Brain pericyte (primary cell): ENCODE data around the gene SCYGR2.
"Not testable (repeated sequence)": the region's sequence is repeated elsewhere in the genome, so short reads cannot be mapped to it uniquely, and the experiment has no call there.

Experiments
- DNase-seq: peaks from one replicate; pipeline ENCODE4 v3.0.0-alpha.2; 2012; ENCODE audit warnings: low read depth, low spot score

Gene SCYGR2, protein sequence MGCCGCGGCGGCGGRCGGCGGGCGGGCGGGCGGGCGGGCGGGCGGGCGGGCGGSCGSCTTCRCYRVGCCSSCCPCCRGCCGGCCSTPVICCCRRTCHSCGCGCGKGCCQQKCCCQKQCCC

DNA sequence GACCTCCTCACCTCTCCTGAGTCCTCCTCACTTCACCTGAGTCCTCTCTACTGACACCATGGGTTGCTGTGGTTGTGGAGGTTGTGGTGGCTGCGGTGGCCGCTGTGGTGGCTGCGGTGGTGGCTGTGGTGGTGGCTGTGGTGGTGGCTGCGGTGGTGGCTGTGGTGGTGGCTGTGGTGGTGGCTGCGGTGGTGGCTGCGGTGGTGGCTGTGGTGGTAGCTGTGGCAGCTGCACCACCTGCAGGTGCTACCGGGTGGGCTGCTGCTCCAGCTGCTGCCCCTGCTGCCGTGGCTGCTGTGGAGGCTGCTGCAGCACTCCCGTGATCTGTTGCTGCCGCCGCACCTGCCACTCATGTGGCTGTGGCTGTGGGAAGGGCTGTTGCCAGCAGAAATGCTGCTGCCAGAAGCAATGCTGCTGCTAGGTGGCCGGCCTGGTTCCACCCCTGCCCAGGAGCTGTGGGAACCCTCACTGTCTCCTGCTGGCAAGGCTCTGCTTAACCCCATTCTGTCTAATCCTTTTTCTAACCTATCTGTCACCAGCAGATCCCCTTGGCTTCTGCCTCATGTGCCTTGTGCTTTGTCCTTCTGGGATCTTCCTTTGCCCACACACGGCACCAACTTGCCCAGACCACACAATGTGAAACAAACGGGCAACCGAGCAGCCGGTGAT, at the start of gene SCYGR2:
SCYGR2 (plus strand) TSS at position 59 of the 669 bp plus-strand sequence; CDS start at position 59, 0 bp downstream.
- not testable (repeated sequence) for DNase-seq

DNA sequence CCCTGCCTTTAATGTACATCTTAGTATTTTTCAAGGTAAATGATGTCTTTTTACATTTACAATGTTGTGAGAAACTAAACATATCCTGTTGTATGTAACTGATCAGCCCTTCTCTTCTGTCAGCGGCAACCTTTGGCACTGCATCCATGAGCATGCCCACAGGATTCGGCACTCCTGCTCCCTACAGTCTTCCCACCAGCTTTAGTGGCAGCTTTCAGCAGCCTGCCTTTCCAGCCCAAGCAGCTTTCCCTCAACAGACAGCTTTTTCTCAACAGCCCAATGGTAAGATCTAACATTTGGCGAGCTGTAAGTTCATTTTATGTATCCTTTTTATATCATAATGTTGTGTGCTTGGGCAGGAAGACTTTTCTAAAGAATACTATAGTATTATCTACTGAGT, 46.9 kb upstream of the SCYGR2 start:
- DNase-seq: no peak

DNA sequence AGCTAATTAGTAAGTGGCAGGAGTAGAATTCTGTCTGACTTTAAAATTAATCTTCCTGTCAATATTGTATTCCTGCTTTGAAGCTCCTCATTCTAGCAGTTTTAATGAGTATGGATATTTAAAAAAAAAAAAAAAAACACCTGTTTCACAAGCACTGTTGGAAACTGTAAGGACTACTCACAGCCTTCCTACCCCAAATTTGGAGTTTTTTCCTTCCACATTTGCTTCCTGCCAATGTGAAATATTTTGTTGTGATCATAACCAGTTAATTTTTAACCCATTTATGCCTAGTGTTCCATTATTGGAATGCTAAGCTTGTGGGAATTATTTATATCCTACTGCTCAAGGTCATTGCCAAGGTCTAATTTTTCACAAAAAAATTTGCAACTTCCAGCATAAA, 36.1 kb upstream of the SCYGR2 start:
- DNase-seq: no peak

DNA sequence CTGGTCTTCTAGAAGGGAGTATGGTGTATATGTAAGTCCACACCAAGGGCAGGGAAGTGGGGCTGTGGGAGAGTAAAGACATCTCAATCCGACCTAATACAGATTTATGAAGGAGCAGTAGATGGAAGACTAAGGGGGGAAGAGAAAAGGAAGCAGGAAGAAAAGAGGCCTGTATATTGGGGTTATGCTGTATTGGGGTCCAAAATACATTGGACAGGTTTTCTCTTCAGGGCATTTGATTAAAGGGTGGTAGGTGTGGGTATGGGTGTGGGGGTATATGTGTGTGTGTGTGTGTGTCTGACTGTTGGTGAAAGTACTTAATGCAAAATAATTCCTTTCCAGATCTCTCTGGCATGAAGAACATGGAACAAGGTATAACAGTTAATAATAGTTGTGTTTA, 33.6 kb upstream of the SCYGR2 start:
- DNase-seq: no peak

DNA sequence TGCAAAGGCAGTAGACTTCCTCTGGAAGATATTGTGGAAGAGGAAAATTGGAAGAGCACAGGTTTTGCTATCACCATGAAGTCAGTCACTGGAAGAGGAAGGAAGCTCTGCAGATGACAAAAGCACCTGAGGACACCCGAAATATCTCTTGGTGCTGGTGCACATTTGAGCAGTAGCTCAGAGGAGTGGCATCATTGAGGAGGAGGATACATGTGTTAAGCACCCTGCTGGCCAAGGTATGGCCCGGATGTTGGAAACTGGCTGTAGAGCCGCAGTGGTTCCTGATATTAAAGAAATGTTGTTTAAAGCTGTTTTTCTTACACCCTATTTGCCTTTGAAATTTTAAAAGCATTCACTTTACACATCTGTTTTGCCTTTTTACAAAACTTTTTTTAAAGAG, 32.7 kb upstream of the SCYGR2 start:
- DNase-seq: no peak

DNA sequence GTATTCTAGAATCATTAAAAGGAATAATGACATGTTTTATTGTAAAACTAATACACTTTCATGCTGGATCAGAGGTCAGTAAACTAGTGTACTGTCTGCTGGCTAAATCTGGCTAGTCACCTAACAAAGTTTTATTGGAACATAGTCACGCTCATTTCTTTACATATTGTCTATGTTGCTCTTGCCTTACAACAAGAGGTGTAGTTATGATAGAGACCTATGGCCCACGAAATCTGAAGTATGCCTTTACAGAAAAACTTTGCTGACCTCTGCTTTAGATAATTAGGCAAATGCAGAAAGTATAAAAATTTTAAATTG, 29.9 kb upstream of the SCYGR2 start:
- DNase-seq: no peak

DNA sequence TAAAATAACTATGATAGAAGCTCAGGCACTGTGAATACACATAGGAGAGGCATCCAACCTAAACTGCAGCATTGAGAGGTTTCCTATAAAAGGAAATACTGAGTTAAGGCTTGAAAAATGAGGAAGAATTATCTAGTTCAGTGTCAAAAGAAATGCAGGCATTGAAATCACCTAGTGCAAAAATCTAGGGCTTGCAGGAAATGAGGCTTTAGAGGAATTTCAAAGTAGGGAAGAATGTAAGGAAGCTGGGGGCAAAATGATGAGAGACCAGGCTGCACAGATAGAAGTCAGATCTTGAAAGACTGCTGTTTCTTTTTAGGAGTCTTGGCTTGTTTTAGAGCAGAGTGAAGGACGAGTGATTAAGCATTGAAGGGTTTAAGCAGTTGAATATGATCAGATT, 28.1 kb upstream of the SCYGR2 start:
- DNase-seq: no peak

DNA sequence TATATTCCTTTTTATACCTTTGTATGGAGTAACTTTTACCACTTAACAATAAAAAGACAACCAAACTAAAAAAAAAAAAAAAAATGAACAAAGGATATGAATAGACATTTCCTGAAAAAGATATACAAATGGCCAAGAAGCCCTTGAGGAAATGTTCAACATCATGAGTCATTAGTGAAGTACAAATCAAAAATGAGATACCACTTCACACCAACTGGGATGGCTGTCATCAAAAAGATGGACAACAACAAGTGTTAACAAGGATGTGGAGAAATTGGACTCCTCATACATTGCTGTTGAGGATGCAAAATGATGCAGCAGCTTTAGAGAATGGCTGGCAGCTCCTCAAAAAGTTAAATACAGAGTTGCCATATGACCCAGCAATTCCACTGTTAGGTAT, 22.6 kb upstream of the SCYGR2 start:
- no peak for DNase-seq

DNA sequence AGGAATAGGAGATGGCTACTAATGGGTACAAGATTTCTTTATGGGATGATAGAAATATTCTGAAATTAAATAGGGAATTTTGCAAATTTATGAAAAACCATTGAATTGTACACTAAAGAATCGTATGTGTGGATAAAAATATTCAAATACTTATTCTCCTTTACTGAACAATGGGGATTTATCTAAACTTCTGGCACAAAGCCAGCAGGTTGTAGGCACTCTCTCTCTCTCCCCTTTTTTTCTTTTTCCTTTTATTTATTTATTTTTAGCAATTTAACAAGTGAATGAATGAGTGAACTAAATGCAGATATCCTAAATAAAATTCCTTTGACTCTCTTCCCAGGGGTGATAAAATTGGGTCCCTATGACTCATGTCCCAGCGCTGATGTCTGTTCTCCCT, 21.9 kb upstream of the SCYGR2 start:
- DNase-seq: no peak

DNA sequence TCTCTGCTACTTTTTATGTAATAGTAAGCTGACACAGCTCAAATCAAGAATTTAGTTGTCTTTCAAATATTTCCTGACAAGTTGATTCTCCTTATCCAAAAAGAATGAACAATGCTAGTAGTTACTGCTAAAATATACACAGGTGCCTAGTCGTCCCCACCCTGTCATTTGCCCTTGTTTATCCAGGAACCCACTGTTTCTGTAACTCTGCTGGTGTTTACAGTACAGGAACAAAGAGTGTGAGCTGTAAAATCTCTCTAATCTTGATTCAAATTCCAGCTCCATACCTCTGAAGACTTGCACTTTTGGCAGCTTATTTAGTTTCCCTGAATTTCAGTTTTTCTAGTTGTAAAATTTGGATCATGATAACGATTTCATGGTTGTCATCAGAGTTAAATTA, 21.1 kb upstream of the SCYGR2 start:
- no peak for DNase-seq

DNA sequence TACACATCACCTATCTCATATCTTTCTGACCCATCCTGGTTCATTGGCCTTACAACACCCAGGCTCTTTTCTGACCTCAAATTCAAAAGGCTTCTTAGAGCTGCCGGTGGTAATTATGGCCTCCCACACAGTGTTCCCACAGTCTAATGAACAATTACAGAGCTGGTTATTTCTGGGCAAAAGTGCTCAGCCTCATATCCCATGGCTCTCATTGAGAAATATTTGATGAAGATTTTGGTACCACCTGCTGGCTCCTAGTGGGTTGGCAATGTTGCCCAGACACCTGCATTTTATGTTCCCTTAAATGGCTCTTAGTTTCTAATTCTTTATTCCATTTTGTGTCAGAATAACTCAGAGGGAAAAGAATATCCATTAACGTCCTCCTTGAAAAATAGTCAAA, 20.1 kb upstream of the SCYGR2 start:
- DNase-seq: no peak

DNA sequence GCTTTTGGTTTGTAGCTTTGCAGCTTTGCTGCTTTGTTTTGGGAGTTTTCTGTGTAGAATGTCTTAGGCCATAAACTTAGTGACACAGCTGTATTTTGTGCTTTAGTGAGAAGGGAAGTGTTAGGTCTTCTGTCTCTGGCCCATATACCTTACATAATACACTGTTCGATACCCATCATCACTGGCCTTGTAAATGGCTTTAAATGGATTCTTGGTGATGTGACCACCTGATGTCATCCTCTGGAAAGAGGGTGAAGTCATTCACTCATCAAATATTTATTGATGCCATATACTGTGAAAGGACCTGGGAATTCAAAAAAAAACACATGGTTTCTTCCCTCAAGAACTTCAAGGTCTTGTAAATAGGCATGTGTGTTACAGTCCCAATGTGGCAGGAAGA, 18.9 kb upstream of the SCYGR2 start:
- DNase-seq: no peak

DNA sequence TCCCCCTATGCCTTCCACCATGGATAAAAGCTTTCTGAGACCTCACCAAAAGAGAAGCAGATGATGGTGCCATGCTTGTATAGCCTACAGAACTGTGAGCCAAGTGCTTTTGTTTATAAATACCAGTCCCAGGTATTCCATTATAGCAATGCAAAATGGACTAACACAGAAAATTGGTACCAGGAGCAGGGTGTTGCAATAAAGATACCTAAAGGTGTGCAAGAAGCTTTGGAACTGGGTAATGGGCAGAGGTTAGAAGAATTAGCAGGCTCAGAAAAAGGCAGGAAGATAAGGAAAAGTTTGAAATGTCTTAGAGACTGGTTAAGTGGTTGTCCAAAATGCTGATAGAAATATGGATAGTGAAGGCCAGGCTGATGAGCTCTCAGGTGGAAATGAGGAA, 16.3 kb upstream of the SCYGR2 start:
- DNase-seq: no peak

DNA sequence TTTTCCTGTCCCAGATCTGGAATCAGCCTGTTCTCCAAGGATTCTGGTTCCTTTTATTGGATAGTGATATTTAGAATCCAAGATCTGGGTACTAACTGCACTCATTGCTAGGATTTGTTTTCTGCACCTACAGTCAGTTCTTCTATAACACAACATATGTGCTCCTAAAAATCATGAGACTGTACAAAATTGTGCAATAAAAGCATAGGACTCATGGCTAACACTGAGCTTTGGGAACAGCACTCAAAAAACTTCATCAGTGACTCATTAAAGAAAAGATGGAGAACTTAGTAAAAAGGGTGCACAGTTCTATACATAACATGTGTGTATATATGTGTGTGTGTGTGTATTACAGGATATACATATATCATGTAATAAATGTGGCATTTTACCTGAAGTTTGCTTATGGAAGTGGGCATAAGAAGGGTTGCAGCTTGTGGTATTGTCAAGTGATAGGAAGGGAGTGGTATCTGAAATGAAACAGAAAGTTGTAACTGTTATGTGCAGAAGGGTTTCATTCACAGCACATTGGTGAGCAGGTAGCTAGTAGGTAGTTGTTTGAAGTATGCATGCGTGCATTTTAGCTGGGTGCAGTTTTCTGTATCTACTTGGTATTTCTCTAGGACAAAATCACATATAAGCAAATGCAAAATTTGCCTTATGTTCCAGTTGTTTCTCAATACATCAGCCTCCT, 5.9 kb upstream of the SCYGR2 start:
- DNase-seq: no peak

DNA sequence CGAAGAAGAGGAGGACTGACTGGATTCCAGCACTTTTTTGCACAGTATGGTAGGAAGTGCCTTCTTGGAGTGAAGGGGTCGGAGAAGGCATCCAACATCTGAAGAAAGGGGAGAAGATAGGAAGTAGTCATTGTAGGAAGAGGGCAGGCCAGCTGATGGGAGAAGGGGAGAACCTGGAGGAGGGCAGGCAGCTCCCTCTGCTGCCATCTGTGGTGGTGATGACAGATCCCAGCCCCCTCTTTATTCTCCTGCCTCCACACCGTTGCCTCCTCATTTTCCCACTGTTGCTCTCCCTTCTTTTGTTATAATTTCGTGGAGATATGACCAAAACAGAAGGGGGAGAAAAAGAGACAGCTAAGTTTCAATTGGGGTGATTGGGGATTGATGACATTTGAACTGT, 2.9 kb upstream of the SCYGR2 start:
- no peak for DNase-seq

DNA sequence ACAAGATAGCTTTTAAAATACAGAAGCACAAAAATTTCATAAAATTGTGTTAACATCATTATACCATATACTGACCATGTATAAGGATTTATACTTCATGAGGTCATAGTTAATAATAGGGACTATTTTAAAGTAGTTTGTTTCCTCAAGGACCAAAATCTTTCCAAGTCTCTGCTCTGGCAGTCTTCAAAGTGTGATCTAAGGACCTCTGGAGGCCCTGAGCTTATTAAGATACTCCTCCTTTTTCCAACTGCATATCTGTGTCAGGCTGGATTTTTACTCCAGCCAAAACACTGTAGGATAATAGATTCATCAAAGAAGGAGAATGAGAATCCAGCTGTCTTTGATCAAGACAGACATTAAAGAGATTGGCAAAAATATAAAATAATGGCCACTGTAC, 1.7 kb upstream of the SCYGR2 start:
- DNase-seq: no peak

DNA sequence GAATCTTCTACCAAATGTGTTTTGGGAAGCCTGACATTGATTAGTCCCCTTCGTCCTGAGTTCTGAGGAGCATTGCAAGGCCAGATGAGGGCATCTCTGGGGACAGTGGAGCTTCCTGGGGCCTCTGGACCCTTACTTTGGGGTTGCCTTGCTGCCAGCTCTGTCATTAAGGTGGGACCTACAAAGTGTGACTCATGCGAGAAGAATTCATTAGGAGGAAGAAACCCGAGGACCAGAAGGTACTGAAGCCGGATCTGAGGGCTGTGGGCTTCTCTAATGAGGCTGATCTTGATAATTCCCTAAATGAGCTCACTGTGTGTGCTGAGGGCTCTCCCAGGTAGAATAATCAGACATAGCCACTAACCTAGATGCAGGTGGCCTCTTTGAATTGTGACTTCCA, 695 bp upstream of the SCYGR2 start:
- no peak for DNase-seq

DNA sequence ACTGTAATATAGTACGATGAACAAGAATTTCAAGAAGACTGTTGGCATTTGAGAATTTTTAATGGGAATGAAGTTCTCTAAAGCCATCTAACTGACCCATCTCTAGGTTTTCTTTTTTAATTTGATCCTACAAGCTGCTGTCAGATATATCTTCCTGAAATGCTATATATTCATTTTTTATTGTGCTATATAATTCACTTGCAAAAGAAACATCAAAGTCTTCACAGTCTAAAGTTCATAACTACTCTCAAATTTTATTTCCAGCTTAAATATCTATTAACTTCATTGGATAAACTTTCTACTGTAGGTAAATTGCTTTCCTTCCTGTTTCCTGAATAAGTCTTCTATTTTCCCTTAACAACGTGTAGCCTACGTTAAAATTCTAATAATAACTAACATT, 3.7 kb downstream of the SCYGR2 start:
- DNase-seq: no peak

DNA sequence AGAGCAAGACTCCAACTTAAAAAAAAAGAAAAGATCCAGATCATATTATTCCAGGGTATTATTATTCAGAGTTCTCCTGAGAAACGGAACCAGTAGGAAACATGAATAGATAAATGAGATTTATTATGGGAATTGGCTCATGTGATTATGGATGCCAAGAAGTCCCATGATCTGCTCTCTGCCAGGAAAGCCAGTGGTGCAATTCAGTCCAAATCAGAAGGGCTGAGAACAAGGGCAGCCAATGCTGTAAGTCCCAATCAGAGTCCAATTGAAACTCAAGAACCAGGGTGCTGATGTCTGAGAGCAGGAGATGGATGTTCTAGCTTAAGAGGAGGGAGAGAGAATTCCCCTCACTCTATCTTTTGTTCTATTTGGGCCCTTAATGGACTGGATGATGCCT, 7.8 kb downstream of the SCYGR2 start:
- DNase-seq: no peak

DNA sequence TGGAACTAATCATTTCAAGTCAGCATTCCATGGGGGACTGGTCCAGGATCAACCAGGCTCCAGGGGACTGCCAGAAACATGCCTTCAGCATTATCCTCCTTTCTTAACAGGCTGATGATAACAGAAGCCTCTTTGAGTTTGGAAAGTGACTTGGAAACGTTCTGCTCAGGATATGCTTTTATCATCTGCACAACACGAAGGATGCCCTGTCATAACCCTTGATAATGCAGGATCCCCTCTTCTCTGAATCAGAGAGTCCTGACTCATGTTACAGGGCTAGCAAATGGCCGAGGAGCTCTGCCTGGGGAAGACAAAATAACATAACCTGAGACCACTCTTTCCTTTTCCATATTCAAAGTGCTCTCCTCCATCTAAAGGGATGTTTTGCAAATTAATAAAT, 9.2 kb downstream of the SCYGR2 start:
- no peak for DNase-seq

DNA sequence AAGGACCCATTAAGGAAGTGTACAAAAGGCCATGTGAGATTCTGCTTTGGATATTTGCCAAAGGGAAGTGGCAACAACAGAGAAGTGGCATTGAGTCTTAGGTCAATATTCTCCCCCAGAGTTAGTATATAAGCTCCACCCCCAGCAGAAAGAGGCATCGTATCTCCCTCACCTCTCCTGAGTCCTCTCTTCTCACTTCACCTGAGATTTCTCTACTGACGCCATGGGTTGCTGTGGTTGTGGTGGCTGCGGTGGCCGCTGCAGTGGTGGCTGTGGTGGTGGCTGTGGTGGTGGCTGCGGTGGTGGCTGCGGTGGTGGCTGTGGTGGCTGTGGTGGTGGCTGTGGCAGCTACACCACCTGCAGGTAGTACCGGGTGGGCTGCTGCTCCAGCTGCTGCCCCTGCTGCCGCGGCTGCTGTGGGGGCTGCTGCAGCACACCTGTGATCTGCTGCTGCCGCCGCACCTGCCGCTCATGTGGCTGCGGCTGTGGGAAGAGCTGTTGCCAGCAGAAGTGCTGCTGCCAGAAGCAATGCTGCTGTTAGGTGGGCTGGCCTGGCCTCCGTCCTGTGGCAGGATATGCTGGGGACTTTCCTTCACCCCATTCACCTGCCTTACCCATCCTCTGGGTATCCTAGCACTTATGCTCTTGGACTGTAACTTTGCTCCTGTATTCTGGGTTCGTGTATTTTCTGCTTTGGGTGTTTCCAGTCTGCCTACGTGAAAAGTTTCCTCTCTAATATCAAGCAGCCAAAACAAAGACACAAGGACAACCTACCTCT, 10.1 kb downstream of the SCYGR2 start:
- DNase-seq: no peak

DNA sequence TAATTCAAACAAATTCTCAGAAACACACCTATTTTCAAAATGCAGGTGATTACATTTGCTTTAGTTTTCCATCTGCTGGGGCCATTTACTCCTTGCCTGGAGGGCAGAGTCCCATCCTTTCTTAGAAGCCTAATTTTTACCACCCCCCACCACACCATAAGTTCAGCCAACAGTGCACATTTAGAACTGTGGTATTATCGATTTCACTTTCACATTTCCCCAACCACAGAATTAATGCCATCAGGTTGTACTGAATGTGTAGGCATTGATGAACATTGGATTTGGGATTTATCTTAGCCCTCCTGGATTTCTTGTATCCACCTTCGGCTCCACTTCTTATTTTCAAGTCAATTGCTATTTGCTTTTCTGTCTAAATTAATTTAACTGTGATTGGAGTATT, 11.4 kb downstream of the SCYGR2 start:
- no peak for DNase-seq
